HCT116 (cell line): ENCODE measurements around the gene ZEB1. TPM values are rescaled to one million over a fixed set of nuclear protein-coding genes. Genes with fewer than 3 reads are reported as not detected.

Source experiments
- ATAC-seq: fragments of 200-7000 bp; cut with Tn5 transposase; 2 replicates; pipeline ENCODE4 v1.9.1; 2020; ENCODE audit warnings: mild to moderate bottlenecking, moderate library complexity
- BruUV-seq: library from RNA; stranded (reverse); fragments of 400-500 nt; replicated peaks from 2 replicates; lab custom pipeline; 2021; lab: Mats Ljungman, UMichigan
- CTCF ChIA-PET: fragments of 300-600 bp; sonication (Branson Sonifier 250); formaldehyde crosslinking; loops from one replicate; lab custom pipeline; 2021; ENCODE audit warnings: antibody characterized with exemption; lab: Charles Lee
- POLR2A ChIA-PET: fragments of 300-600, 350-600 bp; sonication (Branson Sonifier 250); formaldehyde crosslinking; loops from one replicate; lab custom pipeline; 2021; ENCODE audit warnings: antibody characterized with exemption; lab: Charles Lee
- RAD21 ChIA-PET, 2 experiments: fragments of 300-600 bp; sonication (Branson Sonifier 250); formaldehyde crosslinking; loops; one replicate each; lab custom pipeline; 2023; ENCODE audit warnings: low total read pairs in 2 of 2; ENCODE audit not compliant: uncharacterized antibody in 2 of 2, unreplicated experiment in 2 of 2, low non-redundant PET in 1 of 2; lab: Charles Lee
- DNase-seq: peaks from one replicate; pipeline ENCODE4 v3.0.0-alpha.2; 2010; ENCODE audit warnings: low read depth, low spot score
- H2AFZ ChIP-seq: fragments of 200-600 bp; shearing (Covaris generic), sonication (generic); 2 replicates; pipeline ENCODE4 v1.6.1; 2017; ENCODE audit warnings: low read depth, mixed run types, mixed read lengths, antibody characterized with exemption, low read length; ENCODE audit not compliant: poor library complexity, severe bottlenecking
- H3K27ac ChIP-seq: 2 replicates; pipeline ENCODE4 v1.5.1; 2012; ENCODE audit warnings: low read depth, low read length
- H3K27me3 ChIP-seq: fragments of 200-600 bp; sonication (generic); 2 replicates; pipeline ENCODE4 v1.6.1; 2016; ENCODE audit warnings: mixed run types, low read length, mixed read lengths; ENCODE audit not compliant: insufficient read depth
- H3K36me3 ChIP-seq, 2 experiments: fragments of 200-500 bp in 1 of 2; fragments of 200-600 bp in 1 of 2; sonication (Bioruptor generic) in 1 of 2; sonication (generic) in 1 of 2; 2 replicates each; pipeline versions ENCODE4 v1.5.1 to v1.6.1; 2014 to 2016; ENCODE audit warnings: low read length in 2 of 2, inconsistent platforms in 1 of 2, mixed read lengths in 1 of 2, mixed run types in 1 of 2; ENCODE audit not compliant: insufficient read depth in 2 of 2, control insufficient read depth in 1 of 2
- H3K4me1 ChIP-seq, 2 experiments: fragments of 200-600 bp in 1 of 2; sonication (generic) in 1 of 2; 2 replicates each; pipeline versions ENCODE4 v1.5.1 to v1.6.1; 2012 to 2017; ENCODE audit warnings: low read length in 2 of 2, inconsistent platforms in 1 of 2, mild to moderate bottlenecking in 1 of 2, mixed read lengths in 1 of 2, mixed run types in 1 of 2, moderate library complexity in 1 of 2; ENCODE audit not compliant: insufficient read depth in 2 of 2, control insufficient read depth in 1 of 2
- H3K4me2 ChIP-seq: fragments of 200-600 bp; sonication (generic); 2 replicates; pipeline ENCODE4 v1.6.1; 2017; ENCODE audit warnings: mixed run types, low read length, mixed read lengths
- H3K4me3 ChIP-seq, 2 experiments: fragments of 200-600 bp in 1 of 2; sonication (generic) in 1 of 2; replicated peaks in 1 of 2; 2 replicates each; pipeline ENCODE4 v1.5.1; 2011 to 2016; ENCODE audit warnings: low read length in 2 of 2, control low read depth in 1 of 2, low read depth in 1 of 2, mild to moderate bottlenecking in 1 of 2, mixed read lengths in 1 of 2, mixed run types in 1 of 2
- H3K79me2 ChIP-seq: fragments of 200-600 bp; sonication (generic); 2 replicates; pipeline ENCODE4 v1.6.1; 2017; ENCODE audit warnings: mild to moderate bottlenecking, mixed run types, low read length, moderate library complexity, mixed read lengths; ENCODE audit not compliant: insufficient read depth
- H3K9ac ChIP-seq: fragments of 200-600 bp; sonication (generic); 2 replicates; pipeline ENCODE4 v1.6.1; 2016; ENCODE audit warnings: low read length, mixed read lengths
- H3K9me2 ChIP-seq: fragments of 200-600 bp; sonication (generic), shearing (Covaris generic); 2 replicates; pipeline ENCODE4 v1.6.1; 2017; ENCODE audit warnings: mixed run types, mild to moderate bottlenecking, moderate library complexity; ENCODE audit not compliant: insufficient read depth
- H3K9me3 ChIP-seq, 2 experiments: fragments of 200-500 bp in 1 of 2; fragments of 200-600 bp in 1 of 2; sonication (Bioruptor generic) in 1 of 2; sonication (generic) in 1 of 2; 2 replicates each; pipeline ENCODE4 v1.6.1; 2014 to 2017; ENCODE audit warnings: low read length in 2 of 2, mixed read lengths in 2 of 2, inconsistent platforms in 1 of 2, low read depth in 1 of 2, mild to moderate bottlenecking in 1 of 2, mixed run types in 1 of 2, moderate library complexity in 1 of 2; ENCODE audit not compliant: control insufficient read depth in 1 of 2, insufficient read depth in 1 of 2
- H4K20me1 ChIP-seq: fragments of 200-600 bp; sonication (generic), shearing (Covaris generic); 2 replicates; pipeline ENCODE4 v1.6.1; 2017; ENCODE audit warnings: mixed run types, mild to moderate bottlenecking, moderate library complexity; ENCODE audit not compliant: insufficient read depth
- CBX3 ChIP-seq: IDR thresholded peaks from 2 replicates; pipeline ENCODE4 v1.6.1; 2012; ENCODE audit warnings: low read depth
- CEBPB ChIP-seq: IDR thresholded peaks from 2 replicates; pipeline ENCODE4 v1.6.1; 2012; ENCODE audit warnings: low read depth
- EGR1 ChIP-seq: IDR thresholded peaks from 2 replicates; pipeline ENCODE4 v1.6.1; 2012; ENCODE audit warnings: low read depth
- ELF1 ChIP-seq: IDR thresholded peaks from 2 replicates; pipeline ENCODE4 v1.6.1; 2012; ENCODE audit warnings: low read depth, borderline replicate concordance
- EZH2phosphoT487 ChIP-seq: fragments of 200-600 bp; IDR thresholded peaks from 2 replicates; pipeline ENCODE4 v1.6.1; 2018; ENCODE audit warnings: antibody characterized with exemption, borderline replicate concordance
- POLR2A ChIP-seq: IDR thresholded peaks from 2 replicates; pipeline ENCODE4 v1.7.0; 2011; ENCODE audit warnings: borderline replicate concordance; ENCODE audit not compliant: insufficient read depth, insufficient read length; ENCODE audit errors: extremely low read depth
- POLR2AphosphoS5 ChIP-seq: IDR thresholded peaks from 2 replicates; pipeline ENCODE4 v1.6.1; 2011; ENCODE audit warnings: mild to moderate bottlenecking, low read depth, low read length, moderate library complexity
- SIN3A ChIP-seq: IDR thresholded peaks from 2 replicates; pipeline ENCODE4 v1.6.1; 2012; ENCODE audit warnings: low read depth
- SP1 ChIP-seq: IDR thresholded peaks from 2 replicates; pipeline ENCODE4 v1.6.1; 2012; ENCODE audit warnings: low read depth
- SRF ChIP-seq: IDR thresholded peaks from 2 replicates; pipeline ENCODE4 v1.6.1; 2012; ENCODE audit warnings: low read depth
- TCF7L2 ChIP-seq: IDR thresholded peaks from 2 replicates; pipeline ENCODE4 v1.7.0; 2011; ENCODE audit warnings: borderline replicate concordance, inconsistent platforms; ENCODE audit not compliant: insufficient read depth, insufficient read length; ENCODE audit errors: extremely low read depth
- ZFX ChIP-seq: fragments of 450-650 bp; IDR thresholded peaks from 2 replicates; pipeline ENCODE4 v1.6.1; 2017
- ZNF274 ChIP-seq: fragments of 200-500 bp; sonication (Bioruptor generic); IDR thresholded peaks from 2 replicates; pipeline ENCODE4 v1.6.1; 2014; ENCODE audit warnings: mild to moderate bottlenecking, low read depth, low read length, inconsistent platforms
- intact Hi-C: fragments of 100-400 bp; cut with micrococcal nuclease; formaldehyde crosslinking; loops from 2 replicates; pipeline ENCODE4 v1.10.0; 2022
- total RNA-seq: library from RNA; stranded (reverse); gene quantifications from one replicate; pipeline ENCODE4 v1.2.1, GENCODE V29; 2021; ENCODE audit not compliant: unreplicated experiment
- TF ChIP-seq, protein P1 (sequence below), 3 experiments: fragments of 200-600 bp in 1 of 3; sonication (generic) in 1 of 3; IDR thresholded peaks in 2 of 3; conservative IDR thresholded peaks in 1 of 3; 2 replicates each; pipeline ENCODE4 v1.5.1; 2012 to 2017; ENCODE audit warnings: low read depth in 2 of 3, low read length in 2 of 3, antibody characterized with exemption in 1 of 3, borderline replicate concordance in 1 of 3, control low read depth in 1 of 3, mild to moderate bottlenecking in 1 of 3, mixed read lengths in 1 of 3, mixed run types in 1 of 3, moderate library complexity in 1 of 3; ENCODE audit not compliant: insufficient read depth in 1 of 3
- TF ChIP-seq, protein P2 (sequence below): IDR thresholded peaks from 2 replicates; pipeline ENCODE4 v1.6.1; 2011; ENCODE audit warnings: mild to moderate bottlenecking, low read length, moderate library complexity; ENCODE audit not compliant: insufficient replicate concordance; ENCODE audit errors: extremely low read depth
- TF ChIP-seq, protein P3 (sequence below): IDR thresholded peaks from 2 replicates; pipeline ENCODE4 v1.6.1; 2012
- TF ChIP-seq, protein P4 (sequence below): IDR thresholded peaks from 2 replicates; pipeline ENCODE4 v1.6.1; 2012; ENCODE audit warnings: low read depth
- TF ChIP-seq, protein P5 (sequence below): IDR thresholded peaks from 2 replicates; pipeline ENCODE4 v1.6.1; 2012

Gene ZEB1
- total RNA-seq, 1 experiment from 2014 or later: 3.4 TPM

DNA sequence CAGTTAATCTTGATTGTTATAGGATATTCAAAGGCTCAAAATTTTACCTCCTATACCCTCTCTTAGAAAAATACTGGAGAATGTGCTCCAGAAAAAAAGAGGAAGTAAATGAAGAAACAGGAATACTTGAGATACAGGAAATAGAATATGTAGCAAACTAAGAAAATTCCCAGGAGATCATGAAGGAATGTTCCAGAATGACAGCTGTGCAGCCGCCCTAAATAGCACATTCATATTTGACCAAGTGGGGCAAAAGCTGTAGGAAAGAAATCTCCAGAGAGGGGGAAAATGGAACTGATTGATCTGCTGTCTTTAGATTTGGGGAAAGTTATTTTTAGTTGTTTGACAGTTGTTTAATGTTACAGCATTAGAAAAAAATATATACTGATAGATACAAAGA lies 46.2 kb upstream of the ZEB1 start:
- no TSS peak for BruUV-seq
- no peaks in the 10 kb centered on the region for H4K20me1 ChIP-seq
- ChIA-PET RAD21 (no interaction called here), CTCF (no interaction called here), POLR2A (no interaction called here)
- DNase-seq (no peak), ATAC-seq (no peak)
- intact Hi-C loops: no loop called here
- TF ChIP-seq, protein P1, sequence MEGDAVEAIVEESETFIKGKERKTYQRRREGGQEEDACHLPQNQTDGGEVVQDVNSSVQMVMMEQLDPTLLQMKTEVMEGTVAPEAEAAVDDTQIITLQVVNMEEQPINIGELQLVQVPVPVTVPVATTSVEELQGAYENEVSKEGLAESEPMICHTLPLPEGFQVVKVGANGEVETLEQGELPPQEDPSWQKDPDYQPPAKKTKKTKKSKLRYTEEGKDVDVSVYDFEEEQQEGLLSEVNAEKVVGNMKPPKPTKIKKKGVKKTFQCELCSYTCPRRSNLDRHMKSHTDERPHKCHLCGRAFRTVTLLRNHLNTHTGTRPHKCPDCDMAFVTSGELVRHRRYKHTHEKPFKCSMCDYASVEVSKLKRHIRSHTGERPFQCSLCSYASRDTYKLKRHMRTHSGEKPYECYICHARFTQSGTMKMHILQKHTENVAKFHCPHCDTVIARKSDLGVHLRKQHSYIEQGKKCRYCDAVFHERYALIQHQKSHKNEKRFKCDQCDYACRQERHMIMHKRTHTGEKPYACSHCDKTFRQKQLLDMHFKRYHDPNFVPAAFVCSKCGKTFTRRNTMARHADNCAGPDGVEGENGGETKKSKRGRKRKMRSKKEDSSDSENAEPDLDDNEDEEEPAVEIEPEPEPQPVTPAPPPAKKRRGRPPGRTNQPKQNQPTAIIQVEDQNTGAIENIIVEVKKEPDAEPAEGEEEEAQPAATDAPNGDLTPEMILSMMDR (IDR thresholded peaks at IDR 0.05 in 2 of 3, conservative IDR thresholded peaks at IDR 0.05 in 1 of 3; ENCODE audit: borderline replicate concordance in 1 of 3, insufficient read depth in 1 of 3, low read depth in 2 of 3, low read length in 2 of 3): no peak
- TF ChIP-seq, protein P2, sequence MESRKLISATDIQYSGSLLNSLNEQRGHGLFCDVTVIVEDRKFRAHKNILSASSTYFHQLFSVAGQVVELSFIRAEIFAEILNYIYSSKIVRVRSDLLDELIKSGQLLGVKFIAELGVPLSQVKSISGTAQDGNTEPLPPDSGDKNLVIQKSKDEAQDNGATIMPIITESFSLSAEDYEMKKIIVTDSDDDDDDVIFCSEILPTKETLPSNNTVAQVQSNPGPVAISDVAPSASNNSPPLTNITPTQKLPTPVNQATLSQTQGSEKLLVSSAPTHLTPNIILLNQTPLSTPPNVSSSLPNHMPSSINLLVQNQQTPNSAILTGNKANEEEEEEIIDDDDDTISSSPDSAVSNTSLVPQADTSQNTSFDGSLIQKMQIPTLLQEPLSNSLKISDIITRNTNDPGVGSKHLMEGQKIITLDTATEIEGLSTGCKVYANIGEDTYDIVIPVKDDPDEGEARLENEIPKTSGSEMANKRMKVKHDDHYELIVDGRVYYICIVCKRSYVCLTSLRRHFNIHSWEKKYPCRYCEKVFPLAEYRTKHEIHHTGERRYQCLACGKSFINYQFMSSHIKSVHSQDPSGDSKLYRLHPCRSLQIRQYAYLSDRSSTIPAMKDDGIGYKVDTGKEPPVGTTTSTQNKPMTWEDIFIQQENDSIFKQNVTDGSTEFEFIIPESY: no peak
- TF ChIP-seq ELF1 (no peak), EZH2phosphoT487 (no peak), POLR2A (no peak), ZFX (no peak), SIN3A (no peak), CEBPB (no peak), SP1 (no peak), ZNF274 (no peak), POLR2AphosphoS5 (no peak), SRF (no peak), CBX3 (no peak), EGR1 (no peak), TCF7L2 (no peak)
- TF ChIP-seq, protein P3, sequence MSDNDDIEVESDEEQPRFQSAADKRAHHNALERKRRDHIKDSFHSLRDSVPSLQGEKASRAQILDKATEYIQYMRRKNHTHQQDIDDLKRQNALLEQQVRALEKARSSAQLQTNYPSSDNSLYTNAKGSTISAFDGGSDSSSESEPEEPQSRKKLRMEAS: no peak
- TF ChIP-seq, protein P4, sequence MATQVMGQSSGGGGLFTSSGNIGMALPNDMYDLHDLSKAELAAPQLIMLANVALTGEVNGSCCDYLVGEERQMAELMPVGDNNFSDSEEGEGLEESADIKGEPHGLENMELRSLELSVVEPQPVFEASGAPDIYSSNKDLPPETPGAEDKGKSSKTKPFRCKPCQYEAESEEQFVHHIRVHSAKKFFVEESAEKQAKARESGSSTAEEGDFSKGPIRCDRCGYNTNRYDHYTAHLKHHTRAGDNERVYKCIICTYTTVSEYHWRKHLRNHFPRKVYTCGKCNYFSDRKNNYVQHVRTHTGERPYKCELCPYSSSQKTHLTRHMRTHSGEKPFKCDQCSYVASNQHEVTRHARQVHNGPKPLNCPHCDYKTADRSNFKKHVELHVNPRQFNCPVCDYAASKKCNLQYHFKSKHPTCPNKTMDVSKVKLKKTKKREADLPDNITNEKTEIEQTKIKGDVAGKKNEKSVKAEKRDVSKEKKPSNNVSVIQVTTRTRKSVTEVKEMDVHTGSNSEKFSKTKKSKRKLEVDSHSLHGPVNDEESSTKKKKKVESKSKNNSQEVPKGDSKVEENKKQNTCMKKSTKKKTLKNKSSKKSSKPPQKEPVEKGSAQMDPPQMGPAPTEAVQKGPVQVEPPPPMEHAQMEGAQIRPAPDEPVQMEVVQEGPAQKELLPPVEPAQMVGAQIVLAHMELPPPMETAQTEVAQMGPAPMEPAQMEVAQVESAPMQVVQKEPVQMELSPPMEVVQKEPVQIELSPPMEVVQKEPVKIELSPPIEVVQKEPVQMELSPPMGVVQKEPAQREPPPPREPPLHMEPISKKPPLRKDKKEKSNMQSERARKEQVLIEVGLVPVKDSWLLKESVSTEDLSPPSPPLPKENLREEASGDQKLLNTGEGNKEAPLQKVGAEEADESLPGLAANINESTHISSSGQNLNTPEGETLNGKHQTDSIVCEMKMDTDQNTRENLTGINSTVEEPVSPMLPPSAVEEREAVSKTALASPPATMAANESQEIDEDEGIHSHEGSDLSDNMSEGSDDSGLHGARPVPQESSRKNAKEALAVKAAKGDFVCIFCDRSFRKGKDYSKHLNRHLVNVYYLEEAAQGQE: no peak
- TF ChIP-seq, protein P5, sequence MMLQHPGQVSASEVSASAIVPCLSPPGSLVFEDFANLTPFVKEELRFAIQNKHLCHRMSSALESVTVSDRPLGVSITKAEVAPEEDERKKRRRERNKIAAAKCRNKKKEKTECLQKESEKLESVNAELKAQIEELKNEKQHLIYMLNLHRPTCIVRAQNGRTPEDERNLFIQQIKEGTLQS: no peak
- no peak overlapping the region for H3K27ac ChIP-seq
- no peaks in the 10 kb centered on the region for H3K9me3 ChIP-seq
- H3K79me2 ChIP-seq: no peaks in the 10 kb centered on the region
- H3K9ac ChIP-seq: no peak overlapping the region
- H3K4me2 ChIP-seq: no peak overlapping the region
- H3K36me3 ChIP-seq: no peaks in the 10 kb centered on the region
- no peaks in the 10 kb centered on the region for H3K9me2 ChIP-seq
- no peaks in the 10 kb centered on the region for H3K27me3 ChIP-seq
- H3K4me3 ChIP-seq: no peak overlapping the region
- H2AFZ ChIP-seq: no peak overlapping the region
- no peaks in the 10 kb centered on the region for H3K4me1 ChIP-seq
